ENCODE results near the gene SBF1.
A peak's percentile ranks its signal among the peaks of the same experiment; 100 is the strongest.
"Not testable (repeated sequence)": the region's sequence is repeated elsewhere in the genome, so short reads cannot be mapped to it uniquely, and the experiment has no call there.

Gene SBF1, protein sequence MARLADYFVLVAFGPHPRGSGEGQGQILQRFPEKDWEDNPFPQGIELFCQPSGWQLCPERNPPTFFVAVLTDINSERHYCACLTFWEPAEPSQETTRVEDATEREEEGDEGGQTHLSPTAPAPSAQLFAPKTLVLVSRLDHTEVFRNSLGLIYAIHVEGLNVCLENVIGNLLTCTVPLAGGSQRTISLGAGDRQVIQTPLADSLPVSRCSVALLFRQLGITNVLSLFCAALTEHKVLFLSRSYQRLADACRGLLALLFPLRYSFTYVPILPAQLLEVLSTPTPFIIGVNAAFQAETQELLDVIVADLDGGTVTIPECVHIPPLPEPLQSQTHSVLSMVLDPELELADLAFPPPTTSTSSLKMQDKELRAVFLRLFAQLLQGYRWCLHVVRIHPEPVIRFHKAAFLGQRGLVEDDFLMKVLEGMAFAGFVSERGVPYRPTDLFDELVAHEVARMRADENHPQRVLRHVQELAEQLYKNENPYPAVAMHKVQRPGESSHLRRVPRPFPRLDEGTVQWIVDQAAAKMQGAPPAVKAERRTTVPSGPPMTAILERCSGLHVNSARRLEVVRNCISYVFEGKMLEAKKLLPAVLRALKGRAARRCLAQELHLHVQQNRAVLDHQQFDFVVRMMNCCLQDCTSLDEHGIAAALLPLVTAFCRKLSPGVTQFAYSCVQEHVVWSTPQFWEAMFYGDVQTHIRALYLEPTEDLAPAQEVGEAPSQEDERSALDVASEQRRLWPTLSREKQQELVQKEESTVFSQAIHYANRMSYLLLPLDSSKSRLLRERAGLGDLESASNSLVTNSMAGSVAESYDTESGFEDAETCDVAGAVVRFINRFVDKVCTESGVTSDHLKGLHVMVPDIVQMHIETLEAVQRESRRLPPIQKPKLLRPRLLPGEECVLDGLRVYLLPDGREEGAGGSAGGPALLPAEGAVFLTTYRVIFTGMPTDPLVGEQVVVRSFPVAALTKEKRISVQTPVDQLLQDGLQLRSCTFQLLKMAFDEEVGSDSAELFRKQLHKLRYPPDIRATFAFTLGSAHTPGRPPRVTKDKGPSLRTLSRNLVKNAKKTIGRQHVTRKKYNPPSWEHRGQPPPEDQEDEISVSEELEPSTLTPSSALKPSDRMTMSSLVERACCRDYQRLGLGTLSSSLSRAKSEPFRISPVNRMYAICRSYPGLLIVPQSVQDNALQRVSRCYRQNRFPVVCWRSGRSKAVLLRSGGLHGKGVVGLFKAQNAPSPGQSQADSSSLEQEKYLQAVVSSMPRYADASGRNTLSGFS (N-terminal part only)

DNA sequence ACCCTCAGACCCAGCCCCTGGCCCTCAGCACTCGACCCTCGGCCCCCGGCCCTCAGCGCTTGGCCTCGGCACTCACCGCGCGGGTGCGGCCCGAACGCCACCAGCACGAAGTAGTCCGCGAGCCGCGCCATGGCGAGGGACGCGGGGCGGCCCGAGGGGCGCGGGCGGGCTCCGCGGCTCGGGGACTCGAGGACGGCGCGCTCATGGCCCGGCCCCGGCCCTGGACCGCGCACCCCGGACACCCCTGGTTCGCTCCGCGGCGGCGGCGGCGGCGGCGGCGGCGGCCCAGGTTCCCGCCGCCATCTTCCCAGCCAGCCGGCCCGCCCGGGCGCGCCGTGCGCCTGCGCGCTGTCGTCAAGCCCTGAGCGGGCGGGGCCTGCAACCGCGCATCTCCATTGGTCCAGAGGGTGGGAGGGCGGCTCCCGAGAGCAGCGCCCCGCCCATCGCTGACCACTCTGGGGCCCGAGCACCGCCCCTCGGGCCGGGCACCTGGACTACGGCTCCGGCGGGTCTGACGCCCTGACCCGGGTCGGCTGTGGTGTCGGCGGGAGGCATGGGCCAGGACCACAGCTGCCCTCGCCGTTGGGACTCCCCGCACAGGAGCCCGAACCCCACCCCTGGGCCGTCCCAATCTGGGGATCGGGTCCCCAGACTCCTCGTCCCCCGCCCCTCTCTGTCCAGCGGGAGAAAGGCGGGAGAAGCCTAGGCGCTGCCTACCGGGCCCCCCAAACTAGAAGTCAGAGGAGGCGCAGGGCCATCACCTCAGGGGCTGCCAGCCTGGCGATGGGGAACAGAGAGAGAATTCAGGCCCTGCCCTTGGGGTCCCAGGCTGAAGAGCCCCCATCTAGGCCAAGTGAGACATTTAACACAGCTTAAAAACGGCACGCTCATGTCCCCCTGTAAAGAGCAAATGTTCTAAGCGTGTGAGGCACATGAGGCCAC is at the start of gene SBF1:
TSS of gene SBF1 (minus strand) at position 326 of the 942 bp plus-strand sequence. CDS start at position 131, 195 bp downstream.
- Histone ChIP-seq H3K4me1 (ENCODE audit: insufficient read depth, low read length) (peaks cover 17% of the 10 kb centered on the region; the same call in 1 of the 2 replicates), H3K27me3 (ENCODE audit: insufficient read depth, low read length) (peaks cover 16% of the 10 kb centered on the region), H3K27ac (ENCODE audit: low read length) (no peak within 1 kb of the TSS), H3K9me3 (ENCODE audit: insufficient read depth, low read depth, low read length) (no peaks in the 10 kb centered on the region), H3K4me3 (ENCODE audit: low read length) (peak within 1 kb of the TSS; percentile 73), H3K36me3 (ENCODE audit: insufficient read depth, low read depth, low read length) (no peaks in the 10 kb centered on the region), H3K9ac (ENCODE audit: low read depth, low read length) (peak within 1 kb of the TSS; percentile 69; the same call in 1 of the 2 replicates)

DNA sequence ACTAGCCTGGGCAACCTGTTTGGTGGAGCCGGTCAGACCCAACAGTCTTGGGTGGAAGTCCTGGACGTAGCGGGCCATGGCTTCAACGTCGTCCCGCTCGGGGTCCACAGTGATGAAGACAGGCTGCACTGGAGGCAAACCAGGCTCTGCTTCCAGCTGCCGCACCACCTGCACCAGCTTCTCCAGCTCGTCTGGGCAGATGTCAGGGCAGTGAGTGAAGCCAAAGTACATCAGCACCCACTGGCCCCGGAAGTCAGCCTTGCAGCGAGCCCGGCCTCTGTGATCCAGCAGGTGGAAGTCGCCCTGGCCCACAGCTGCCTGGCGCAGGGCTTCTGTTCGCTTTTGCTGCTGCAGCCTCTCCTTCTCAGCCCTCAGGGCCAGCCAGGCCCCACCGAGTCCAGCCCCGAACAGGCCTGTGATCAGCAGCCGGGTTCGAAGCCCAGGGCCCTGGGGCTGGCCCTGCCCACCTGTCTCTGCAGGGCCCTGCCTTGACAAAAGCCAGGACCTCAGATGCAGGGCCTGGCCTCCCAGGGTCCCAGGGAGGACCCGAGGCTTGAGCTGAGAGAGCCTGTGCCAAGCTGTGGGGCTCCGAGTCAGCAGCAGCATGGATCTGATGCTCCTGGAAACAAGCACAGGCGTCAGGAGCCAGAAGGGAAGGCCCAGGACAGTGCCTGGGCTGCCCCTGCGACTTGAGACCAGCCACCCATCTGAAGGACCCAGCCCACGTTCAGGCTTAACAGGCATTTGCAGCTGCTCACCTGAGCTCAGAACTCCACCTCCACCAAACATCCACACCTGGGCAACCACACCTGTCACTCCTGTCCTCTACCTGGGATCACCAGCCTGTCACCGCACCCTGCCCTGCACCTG is 49.2 kb upstream of the SBF1 start:
- Histone ChIP-seq H3K4me3 (ENCODE audit: low read length) (peak overlapping the region; percentile 77), H3K9ac (ENCODE audit: low read depth, low read length) (0 out of 2 replicates have a peak overlapping the region, but pooled peaks have one; percentile 83), H3K9me3 (ENCODE audit: insufficient read depth, low read depth, low read length) (no peaks in the 10 kb centered on the region), H3K27me3 (ENCODE audit: insufficient read depth, low read length) (peaks cover 27% of the 10 kb centered on the region), H3K27ac (ENCODE audit: low read length) (no peak overlapping the region), H3K36me3 (ENCODE audit: insufficient read depth, low read depth, low read length) (peaks cover 44% of the 10 kb centered on the region), H3K4me1 (ENCODE audit: insufficient read depth, low read length) (peaks cover 3% of the 10 kb centered on the region; the same call in 1 of the 2 replicates)

DNA sequence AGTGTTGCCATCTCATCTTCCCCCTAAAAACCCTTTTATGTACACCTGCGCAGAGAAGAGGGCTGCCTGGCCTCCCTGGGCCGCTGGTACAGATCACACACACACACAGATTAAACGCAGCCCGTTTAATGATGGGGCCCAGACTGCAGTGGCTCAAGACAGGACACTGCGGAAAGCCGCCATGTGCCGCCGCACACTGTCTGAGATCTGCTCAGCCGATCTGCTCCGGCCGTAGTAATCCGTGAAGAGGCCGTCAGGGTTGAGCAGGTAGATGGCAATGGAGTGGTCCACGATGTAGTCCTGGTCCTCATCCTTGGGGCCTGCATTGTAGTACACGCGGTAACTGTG is 48.6 kb upstream of the SBF1 start:
- Histone ChIP-seq H3K27ac (ENCODE audit: low read length) (no peak overlapping the region), H3K4me1 (ENCODE audit: insufficient read depth, low read length) (peaks cover 3% of the 10 kb centered on the region; the same call in 1 of the 2 replicates), H3K36me3 (ENCODE audit: insufficient read depth, low read depth, low read length) (peaks cover 51% of the 10 kb centered on the region), H3K9me3 (ENCODE audit: insufficient read depth, low read depth, low read length) (no peaks in the 10 kb centered on the region), H3K9ac (ENCODE audit: low read depth, low read length) (no peak overlapping the region), H3K4me3 (ENCODE audit: low read length) (no peak overlapping the region), H3K27me3 (ENCODE audit: insufficient read depth, low read length) (peaks cover 21% of the 10 kb centered on the region)

DNA sequence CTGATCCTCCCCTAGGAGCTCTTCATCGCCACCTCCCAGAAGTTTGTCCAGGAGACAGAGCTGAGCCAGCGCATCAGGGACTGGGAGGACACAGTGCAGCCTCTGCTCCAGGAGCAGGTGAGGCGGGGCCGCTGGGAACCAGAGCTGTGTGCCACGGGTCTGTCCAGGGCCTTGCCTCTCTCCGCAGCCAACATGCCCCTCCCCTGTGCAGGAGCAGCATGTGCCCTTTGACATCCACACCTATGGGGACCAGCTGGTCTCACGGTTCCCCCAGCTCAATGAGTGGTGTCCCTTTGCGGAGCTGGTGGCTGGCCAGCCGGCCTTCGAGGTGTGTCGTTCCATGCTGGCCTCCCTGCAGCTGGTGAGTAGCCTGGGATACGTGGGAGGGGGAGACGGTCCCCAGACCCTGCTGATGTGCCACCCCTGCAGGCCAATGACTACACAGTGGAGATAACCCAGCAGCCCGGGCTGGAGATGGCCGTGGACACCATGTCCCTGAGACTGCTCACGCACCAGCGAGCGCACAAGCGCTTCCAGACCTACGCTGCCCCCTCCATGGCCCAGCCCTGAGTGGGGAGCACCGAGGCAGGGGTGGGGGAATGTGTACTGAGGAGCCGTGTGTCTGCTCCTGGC is 48.1 kb upstream of the SBF1 start:
- Histone ChIP-seq H3K9ac (ENCODE audit: low read depth, low read length) (no peak overlapping the region), H3K27ac (ENCODE audit: low read length) (no peak overlapping the region)

DNA sequence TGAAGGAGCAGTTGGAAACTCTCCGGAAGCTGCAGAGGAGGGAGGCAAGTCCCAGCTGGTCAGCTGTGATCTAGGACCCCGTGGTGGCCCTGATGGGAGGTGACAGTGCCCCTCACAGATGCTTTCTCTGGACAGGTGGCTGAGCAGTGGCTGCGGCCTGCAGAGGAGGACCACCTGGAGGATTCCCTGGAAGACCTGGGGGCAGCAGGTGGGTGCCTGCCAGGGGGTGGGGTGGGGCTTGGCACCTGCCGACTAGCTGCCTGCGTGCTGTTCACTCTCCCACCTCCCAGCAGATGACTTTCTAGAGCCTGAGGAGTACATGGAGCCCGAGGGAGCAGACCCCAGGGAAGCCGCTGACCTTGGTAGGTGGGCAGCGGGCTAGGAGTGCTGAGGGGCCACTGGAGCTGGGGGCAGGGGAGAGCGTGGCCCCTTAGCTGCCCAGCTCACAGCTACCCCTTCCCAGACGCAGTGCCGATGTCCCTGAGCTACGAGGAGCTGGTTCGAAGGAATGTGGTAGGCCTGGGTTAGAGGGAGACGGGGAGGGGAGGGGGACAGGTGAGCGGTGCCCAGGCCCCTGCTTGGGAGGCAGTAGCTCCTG is 47.5 kb upstream of the SBF1 start:
- Histone ChIP-seq H3K27me3 (ENCODE audit: insufficient read depth, low read length) (peaks cover 10% of the 10 kb centered on the region), H3K4me3 (ENCODE audit: low read length) (no peak overlapping the region), H3K9me3 (ENCODE audit: insufficient read depth, low read depth, low read length) (no peaks in the 10 kb centered on the region), H3K27ac (ENCODE audit: low read length) (no peak overlapping the region), H3K9ac (ENCODE audit: low read depth, low read length) (no peak overlapping the region), H3K4me1 (ENCODE audit: insufficient read depth, low read length) (peaks cover 3% of the 10 kb centered on the region; the same call in 1 of the 2 replicates), H3K36me3 (ENCODE audit: insufficient read depth, low read depth, low read length) (peaks cover 62% of the 10 kb centered on the region)

More for the DNA sequence above, 48.1 kb upstream of the SBF1 start:
- no peak overlapping the region for H3K4me3 ChIP-seq (ENCODE audit: low read length)
- H3K9me3 ChIP-seq (ENCODE audit: insufficient read depth, low read depth, low read length), result no peaks in the 10 kb centered on the region
- peaks cover 16% of the 10 kb centered on the region for H3K27me3 ChIP-seq (ENCODE audit: insufficient read depth, low read length)
- H3K36me3 ChIP-seq (ENCODE audit: insufficient read depth, low read depth, low read length), result peaks cover 56% of the 10 kb centered on the region
- peaks cover 3% of the 10 kb centered on the region; the same call in 1 of the 2 replicates for H3K4me1 ChIP-seq (ENCODE audit: insufficient read depth, low read length)

DNA sequence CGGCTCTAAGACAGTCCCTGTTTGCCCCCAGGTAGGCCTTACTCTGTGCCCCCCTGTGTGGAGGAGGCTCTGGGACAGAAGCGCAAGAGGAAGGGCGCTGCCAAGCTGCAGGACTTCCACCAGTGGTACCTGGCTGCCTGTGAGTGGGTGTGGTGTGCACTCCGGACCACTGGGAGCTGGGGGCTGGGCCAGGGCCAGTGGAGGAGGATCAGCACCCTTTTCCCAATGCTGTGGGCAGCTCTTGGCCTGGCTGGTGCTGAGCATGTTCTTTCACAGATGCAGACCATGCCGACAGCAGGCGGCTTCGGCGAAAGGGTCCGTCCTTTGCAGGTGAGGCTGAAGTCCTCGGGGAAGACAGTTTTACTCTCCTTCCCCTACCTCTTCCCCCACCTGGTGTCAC is 46.9 kb upstream of the SBF1 start:
- Histone ChIP-seq H3K9me3 (ENCODE audit: insufficient read depth, low read depth, low read length) (no peaks in the 10 kb centered on the region), H3K9ac (ENCODE audit: low read depth, low read length) (no peak overlapping the region), H3K4me3 (ENCODE audit: low read length) (no peak overlapping the region), H3K27ac (ENCODE audit: low read length) (no peak overlapping the region), H3K4me1 (ENCODE audit: insufficient read depth, low read length) (peaks cover 2% of the 10 kb centered on the region; the same call in 1 of the 2 replicates), H3K27me3 (ENCODE audit: insufficient read depth, low read length) (peaks cover 4% of the 10 kb centered on the region), H3K36me3 (ENCODE audit: insufficient read depth, low read depth, low read length) (peaks cover 65% of the 10 kb centered on the region)

DNA sequence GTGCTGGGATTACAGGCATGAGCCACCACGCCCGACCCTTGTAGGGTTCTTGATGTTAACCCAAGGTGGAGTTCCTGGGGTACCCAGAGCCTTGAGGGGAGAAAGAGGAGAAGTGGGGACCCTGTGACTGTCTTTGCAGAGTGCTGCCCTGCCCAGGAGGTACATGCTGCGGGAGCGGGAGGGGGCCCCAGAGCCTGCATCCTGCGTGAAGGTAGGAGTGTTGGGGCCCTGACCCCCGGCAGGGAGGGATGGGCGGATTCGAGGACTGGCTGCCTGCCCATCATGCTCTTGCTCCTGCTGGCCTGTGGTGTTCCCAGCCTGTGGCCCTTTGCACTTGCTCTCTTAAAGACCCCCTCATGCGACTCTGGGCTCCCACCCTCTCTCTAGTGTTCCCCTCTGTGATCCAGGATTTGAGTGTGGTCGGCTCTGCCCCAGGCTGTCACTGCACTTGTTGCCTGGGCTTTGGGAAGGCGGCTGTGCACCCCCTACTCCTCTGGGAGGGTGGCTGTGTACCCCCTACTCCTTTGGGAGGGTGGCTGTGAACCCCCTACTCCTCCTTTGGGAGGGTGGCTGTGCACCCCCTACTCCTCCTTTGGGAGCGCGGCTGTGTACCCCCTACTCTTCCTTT is 46.1 kb upstream of the SBF1 start:
- Histone ChIP-seq H3K9ac (ENCODE audit: low read depth, low read length) (no peak overlapping the region), H3K9me3 (ENCODE audit: insufficient read depth, low read depth, low read length) (no peaks in the 10 kb centered on the region), H3K27me3 (ENCODE audit: insufficient read depth, low read length) (no peaks in the 10 kb centered on the region), H3K4me1 (ENCODE audit: insufficient read depth, low read length) (no peaks in the 10 kb centered on the region), H3K27ac (ENCODE audit: low read length) (no peak overlapping the region), H3K4me3 (ENCODE audit: low read length) (no peak overlapping the region), H3K36me3 (ENCODE audit: insufficient read depth, low read depth, low read length) (peaks cover 73% of the 10 kb centered on the region)

DNA sequence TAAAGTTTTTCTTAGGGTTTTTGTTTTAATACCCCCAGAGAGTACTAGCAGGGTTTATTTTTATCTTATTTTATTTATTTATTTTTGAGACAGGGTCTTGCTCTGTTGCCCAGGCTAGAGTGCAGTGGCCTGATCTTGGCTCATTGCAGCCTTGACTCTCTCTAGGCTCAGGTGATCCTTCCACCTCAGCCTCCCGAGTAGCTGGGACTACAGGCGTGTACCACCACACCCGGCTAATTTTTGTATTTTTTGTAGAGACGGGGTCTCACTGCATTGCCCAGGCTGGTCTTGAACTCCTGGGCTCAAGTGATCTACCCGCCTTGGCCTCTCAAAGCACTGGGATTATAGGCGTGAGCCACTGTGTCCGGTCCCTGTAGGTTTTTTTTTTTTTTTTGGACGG is 45.3 kb upstream of the SBF1 start:
- H3K36me3 ChIP-seq (ENCODE audit: insufficient read depth, low read depth, low read length), result peaks cover 73% of the 10 kb centered on the region
- H3K9ac ChIP-seq (ENCODE audit: low read depth, low read length); H3K4me3 ChIP-seq (ENCODE audit: low read length); H3K4me1 ChIP-seq (ENCODE audit: insufficient read depth, low read length); H3K27me3 ChIP-seq (ENCODE audit: insufficient read depth, low read length); H3K27ac ChIP-seq (ENCODE audit: low read length); H3K9me3 ChIP-seq (ENCODE audit: insufficient read depth, low read depth, low read length): not testable (repeated sequence)

DNA sequence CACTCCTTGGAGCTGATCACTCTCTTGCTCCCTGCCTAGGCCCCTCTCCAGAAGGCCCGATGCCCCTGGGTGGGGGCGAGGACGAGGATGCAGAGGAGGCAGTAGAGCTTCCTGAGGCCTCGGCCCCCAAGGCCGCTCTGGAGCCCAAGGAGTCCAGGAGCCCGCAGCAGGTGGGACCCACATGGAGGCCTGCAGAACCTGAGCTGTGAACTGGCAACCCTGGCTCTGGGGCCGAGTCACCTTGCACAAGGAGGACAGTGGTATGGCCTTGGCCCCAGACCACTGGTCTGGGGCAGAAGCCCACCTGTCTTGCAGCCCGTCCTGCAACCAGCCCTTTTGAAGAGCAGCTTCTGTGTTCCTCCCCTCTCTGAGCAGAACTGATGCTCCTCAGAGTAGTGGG is 44.3 kb upstream of the SBF1 start:
- H3K9ac ChIP-seq (ENCODE audit: low read depth, low read length), result no peak overlapping the region
- no peak overlapping the region for H3K4me3 ChIP-seq (ENCODE audit: low read length)
- no peaks in the 10 kb centered on the region for H3K27me3 ChIP-seq (ENCODE audit: insufficient read depth, low read length)
- no peaks in the 10 kb centered on the region for H3K9me3 ChIP-seq (ENCODE audit: insufficient read depth, low read depth, low read length)
- H3K4me1 ChIP-seq (ENCODE audit: insufficient read depth, low read length), result no peaks in the 10 kb centered on the region
- H3K27ac ChIP-seq (ENCODE audit: low read length), result no peak overlapping the region
- peaks cover 70% of the 10 kb centered on the region for H3K36me3 ChIP-seq (ENCODE audit: insufficient read depth, low read depth, low read length)
